RKO (cell line): ENCODE results near the gene EHBP1L1.
A peak's percentile ranks its signal among the peaks of the same experiment; 100 is the strongest.

Experiments
- DNase-seq: peaks from one replicate; pipeline ENCODE4 v3.0.0-alpha.2; 2016; ENCODE audit warnings: low spot score

The EHBP1L1 gene

GRCh38 chr11:65546217-65546958, 29.5 kb upstream of the EHBP1L1 start:
- peak; percentile 66 for DNase-seq

DNA sequence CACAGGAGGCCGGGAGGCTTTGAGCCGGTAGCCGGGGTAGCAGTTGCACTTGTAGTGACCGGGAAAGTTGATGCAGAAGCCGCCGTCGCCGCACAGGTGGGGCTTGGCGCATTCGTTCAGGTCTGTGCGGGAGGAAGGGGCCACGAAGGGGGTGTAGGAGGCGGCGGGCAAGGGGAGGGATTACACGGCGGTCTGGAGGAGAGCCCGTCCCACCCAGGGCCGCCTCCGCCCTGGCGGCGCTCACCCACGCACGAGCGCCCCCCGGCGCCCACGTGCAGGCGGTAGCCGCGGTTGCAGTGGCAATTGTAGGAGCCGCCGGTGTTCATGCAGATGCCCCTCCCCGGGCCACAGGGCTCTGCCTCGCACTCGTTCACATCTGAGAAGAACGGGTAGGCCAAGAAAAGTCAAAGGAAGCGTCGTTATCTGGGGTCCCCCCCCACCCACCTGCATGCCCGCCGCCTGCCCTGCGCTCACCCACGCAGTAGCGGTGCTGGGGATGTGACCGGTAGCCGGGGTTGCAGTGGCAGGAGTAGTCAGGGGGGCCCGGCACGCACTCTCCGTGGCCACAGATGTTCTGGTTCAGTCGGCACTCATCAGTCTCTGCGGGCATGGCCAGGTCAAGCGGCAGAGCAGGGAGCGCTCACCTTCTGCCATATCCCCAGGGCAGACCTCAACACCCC, 28.3 kb upstream of the EHBP1L1 start:
- DNase-seq, result no peak

- no peak for DNase-seq
These were observed 27.5 kb upstream of the EHBP1L1 start for GRCh38 chr11:65548395-65548794.

DNA sequence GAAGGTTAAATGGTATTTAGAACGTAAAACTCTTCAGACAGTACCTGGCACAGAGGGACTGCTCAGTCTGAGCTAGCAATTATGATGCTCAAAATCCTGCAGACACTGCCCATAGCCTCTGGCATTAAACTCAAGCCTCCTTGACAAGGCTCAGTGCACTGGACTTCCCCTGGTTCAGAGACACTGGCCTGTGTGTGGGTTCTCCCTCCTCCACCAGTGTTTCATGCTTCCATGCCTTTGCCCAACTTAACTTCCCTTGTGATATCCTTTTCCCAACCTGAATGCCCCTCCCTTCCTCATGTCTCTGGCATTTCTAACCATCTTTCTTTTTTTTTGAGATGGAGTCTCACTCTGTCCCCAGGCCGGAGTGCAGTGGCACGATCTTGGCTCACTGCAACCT, 26.8 kb upstream of the EHBP1L1 start:
- DNase-seq, result no peak

- peak; percentile 54 for DNase-seq
These were observed 24.1 kb upstream of the EHBP1L1 start for GRCh38 chr11:65551572-65552387.

- no peak for DNase-seq
These were observed 23.4 kb upstream of the EHBP1L1 start for GRCh38 chr11:65552388-65552951.

- no peak for DNase-seq
These were observed 22.4 kb upstream of the EHBP1L1 start for GRCh38 chr11:65553301-65554001.

DNA sequence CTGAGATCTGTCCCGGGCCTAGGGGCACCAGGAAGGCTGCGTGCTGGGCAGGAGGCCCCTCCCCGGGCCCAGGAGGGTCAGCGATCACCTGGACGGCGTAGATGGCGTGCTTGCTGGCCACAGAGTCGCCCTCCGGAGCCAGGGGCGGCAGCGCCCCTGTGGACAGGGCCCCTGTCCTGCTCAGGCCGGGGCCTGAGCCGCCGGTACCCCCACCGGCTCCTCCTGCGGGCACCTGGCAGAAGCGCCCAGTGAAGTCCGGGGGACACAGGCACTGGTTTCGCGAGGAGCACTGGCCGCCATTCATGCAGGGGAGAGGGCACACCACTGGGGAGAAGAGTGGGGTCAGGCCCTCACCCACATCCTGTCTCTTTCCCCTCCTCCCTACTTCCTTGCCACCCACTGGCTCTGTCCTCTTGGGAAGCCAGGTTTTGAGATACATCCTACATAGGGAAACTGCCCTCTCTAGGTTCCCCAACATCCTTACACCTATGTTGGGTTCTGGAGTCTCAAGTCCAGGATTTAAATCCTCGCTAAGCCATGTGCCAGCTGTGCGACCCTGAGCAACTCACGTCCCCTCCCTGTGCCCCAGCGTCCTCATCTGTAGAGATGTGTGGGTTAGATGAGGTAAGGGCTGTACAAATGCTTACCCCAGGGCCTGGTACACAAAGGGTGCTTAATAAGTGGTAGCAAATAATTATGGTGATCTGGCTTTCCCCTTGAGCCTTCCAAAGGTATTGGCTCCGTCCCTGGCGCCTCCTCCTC, 21.6 kb upstream of the EHBP1L1 start:
- no peak for DNase-seq

DNA sequence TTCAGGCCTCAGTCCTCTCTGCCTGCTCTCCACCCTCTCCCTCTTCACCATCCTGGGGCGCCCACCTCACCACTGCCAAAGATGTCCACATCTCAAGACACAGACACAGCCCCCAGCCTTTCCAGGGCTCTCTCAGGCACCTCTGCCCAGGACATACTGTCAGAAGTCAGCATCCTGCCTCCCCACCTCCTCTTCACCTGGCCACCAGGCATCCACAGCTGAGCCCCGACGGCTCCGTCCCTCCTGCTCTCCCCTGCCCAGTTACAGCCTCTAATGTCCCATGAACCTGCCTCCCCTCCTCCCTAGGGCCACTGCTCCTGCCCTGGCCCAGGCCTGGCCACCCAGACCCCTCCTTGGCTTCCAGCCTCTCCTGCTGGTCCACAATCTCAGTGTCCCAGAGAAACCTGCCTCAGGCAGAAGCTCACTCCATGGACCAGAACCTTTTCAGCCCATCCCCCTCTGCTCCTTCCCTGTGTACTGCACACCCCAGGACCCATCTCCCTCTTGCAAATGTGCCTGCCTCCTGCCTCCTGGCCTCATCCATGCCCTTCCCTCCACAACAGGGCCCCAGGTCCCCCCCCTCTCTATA, 20.9 kb upstream of the EHBP1L1 start:
- no peak for DNase-seq

DNA sequence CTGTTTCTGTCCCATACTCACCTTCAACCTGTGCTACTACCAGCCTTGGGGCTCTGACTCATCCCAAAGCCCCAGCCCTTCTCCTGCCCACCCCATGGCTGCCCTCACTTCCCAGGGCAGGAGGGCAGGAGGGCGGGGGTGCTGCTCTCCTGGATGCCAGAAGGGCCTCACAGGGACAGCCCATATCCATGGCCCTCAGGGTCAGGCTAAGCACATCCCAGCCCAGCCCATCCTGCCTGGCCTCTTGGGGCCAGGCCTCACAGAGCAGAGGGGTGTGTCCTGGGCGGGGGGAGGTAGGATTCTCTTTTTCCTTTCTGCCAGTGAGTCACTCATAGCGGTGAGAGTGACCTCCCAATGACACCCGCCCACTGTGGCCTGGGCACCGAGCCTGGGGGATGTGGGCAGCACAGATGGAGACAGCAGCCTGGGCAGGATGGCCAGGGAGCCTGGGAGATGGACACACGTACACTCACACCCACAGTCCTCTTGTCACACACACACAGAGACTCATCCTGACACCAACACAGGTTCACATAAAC, 20.1 kb upstream of the EHBP1L1 start:
- DNase-seq, result peak; percentile 61

GRCh38 chr11:65556470-65557279, 19.2 kb upstream of the EHBP1L1 start:
- no peak for DNase-seq

DNA sequence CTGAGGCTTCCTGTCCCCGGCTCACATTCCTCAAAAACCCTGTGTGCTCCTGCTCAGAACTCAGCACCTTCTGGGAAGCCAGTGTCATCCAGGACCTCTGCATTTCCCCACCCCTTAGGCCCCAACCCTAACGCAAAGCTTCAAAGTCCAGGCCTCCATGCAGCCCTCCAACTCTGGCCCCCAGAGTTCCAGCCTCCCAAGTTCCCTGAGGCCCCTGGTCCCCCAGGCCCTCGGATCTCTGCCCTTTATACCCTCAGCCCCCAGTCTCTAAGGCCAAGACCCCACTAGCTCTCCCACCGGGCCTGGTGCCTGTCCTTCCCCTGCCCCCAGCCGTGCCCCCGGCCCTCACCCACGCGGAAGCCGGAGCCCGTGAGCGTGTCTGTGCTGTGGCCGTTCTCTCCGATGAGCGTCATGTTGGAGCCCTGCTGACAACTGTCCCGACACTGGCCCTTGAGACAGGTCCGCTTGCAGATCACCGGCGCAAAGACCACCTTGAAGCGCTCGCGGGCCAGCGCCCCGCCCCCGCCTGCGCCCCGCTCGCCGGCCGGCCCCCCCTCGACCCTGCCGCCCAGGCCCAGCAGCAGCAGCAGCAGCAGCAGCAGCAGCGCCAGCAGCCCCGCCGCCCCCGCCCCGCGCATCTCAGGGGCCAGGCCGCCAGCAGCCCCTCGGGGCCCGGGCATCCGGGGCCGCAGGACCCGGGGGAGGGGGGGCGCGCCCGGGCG, 18.4 kb upstream of the EHBP1L1 start:
- DNase-seq, result no peak

- no peak for DNase-seq
These were observed 17.6 kb upstream of the EHBP1L1 start, which contains the start of gene LTBP3 for GRCh38 chr11:65558002-65558929. Gene LTBP3 (minus strand): TSS chr11:65558359. CDS start chr11:65557959, 400 bp downstream.

DNA sequence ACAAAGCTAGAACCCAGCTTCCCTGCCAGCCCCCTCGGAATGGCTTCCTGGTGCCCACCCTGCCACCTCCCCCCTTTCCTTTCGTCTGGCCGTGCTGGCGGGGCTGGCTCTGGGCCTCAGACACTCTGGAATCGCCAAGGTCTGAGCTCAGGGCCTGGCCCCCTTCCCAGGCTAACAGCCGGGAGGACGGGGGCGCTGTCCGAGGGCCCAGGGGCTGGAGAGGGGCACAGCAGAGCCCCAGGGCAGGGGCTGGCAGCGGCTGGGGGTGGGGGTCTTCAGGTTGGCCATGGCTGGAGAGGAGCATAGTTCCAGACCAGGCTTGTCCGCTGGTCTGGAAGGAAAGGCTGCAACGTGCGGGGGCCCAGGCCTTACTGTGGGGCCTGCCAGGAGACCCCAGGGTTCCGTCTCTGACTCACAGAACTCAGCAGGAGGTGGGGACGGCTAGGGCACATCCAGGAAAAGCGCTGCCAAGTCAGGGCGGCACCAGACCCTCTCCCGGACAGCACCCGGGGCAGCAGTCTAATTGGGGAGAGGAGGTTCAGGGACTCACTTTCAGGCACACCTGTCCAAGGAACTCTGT, 16.8 kb upstream of the EHBP1L1 start:
- DNase-seq, result no peak

- DNase-seq, result no peak
These were observed 16.3 kb upstream of the EHBP1L1 start for GRCh38 chr11:65559535-65559934.

- peak; percentile 71 for DNase-seq
These were observed 15.8 kb upstream of the EHBP1L1 start for GRCh38 chr11:65559951-65560537.
